Epithelial cell of esophagus (primary cell): ENCODE measurements around the gene TPBGL.
A peak's percentile ranks its signal among the peaks of the same experiment; 100 is the strongest.

Experiments
- DNase-seq: peaks from one replicate; pipeline ENCODE4 v3.0.0; 2010; ENCODE audit warnings: low read depth
- H3K4me3 ChIP-seq: 2 replicates; pipeline ENCODE4 v1.5.1; 2011; ENCODE audit warnings: mild to moderate bottlenecking, low read length, control low read depth
- TF ChIP-seq, protein P1 (sequence below): IDR thresholded peaks from 2 replicates; pipeline ENCODE4 v1.5.1; 2011; ENCODE audit warnings: low read depth, mild to moderate bottlenecking, low read length, control low read depth, inconsistent platforms; ENCODE audit not compliant: insufficient read depth; ENCODE audit errors: missing control alignments

Gene TPBGL

GRCh38 chr11:75202195-75202594 is 38.4 kb upstream of the TPBGL start:
- no peak overlapping the region for H3K4me3 ChIP-seq
- DNase-seq = no peak
- TF ChIP-seq, protein P1, sequence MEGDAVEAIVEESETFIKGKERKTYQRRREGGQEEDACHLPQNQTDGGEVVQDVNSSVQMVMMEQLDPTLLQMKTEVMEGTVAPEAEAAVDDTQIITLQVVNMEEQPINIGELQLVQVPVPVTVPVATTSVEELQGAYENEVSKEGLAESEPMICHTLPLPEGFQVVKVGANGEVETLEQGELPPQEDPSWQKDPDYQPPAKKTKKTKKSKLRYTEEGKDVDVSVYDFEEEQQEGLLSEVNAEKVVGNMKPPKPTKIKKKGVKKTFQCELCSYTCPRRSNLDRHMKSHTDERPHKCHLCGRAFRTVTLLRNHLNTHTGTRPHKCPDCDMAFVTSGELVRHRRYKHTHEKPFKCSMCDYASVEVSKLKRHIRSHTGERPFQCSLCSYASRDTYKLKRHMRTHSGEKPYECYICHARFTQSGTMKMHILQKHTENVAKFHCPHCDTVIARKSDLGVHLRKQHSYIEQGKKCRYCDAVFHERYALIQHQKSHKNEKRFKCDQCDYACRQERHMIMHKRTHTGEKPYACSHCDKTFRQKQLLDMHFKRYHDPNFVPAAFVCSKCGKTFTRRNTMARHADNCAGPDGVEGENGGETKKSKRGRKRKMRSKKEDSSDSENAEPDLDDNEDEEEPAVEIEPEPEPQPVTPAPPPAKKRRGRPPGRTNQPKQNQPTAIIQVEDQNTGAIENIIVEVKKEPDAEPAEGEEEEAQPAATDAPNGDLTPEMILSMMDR = no peak

DNA sequence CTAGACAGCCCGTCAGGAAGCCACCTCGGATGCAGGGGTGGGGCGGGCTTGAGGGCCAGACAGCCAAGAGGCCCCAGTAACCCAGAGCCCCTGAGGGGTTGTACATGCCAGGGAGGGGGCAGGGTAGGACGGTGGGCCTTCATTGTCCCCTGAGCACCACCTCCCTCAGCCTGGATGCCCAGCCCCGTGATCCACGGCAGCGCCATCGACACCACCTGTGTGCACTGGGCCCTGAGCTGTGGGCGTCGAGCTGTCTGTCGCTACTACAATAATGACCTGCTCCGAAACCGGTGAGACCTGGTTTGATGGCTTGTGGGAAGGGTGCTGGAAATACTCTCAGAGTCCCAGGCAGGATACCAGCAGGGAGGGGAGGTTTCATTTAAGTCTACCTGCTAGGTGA is 37.4 kb upstream of the TPBGL start:
- H3K4me3 ChIP-seq = no peak overlapping the region
- no peak for DNase-seq
- TF ChIP-seq, protein P1 = no peak

DNA sequence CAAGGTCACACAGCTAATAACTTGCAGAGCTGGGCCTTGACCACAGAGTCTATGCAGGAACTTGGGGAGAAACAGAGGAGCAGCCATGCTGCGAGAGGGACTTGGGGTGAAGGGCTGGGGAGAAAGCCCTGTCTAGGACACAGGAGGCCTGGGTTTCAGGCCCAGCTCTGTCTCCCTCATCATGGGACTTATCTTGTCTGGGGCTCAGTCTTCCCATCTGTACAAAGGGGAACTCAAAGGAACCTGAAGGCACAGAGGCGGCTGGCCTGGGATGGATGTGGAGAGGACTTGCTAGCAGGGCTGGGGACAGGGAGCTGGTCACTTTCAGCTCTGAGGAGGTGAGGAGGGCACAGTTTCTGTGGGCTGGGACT is 36.9 kb upstream of the TPBGL start:
- no peak for DNase-seq
- TF ChIP-seq, protein P1 = no peak
- no peak overlapping the region for H3K4me3 ChIP-seq

DNA sequence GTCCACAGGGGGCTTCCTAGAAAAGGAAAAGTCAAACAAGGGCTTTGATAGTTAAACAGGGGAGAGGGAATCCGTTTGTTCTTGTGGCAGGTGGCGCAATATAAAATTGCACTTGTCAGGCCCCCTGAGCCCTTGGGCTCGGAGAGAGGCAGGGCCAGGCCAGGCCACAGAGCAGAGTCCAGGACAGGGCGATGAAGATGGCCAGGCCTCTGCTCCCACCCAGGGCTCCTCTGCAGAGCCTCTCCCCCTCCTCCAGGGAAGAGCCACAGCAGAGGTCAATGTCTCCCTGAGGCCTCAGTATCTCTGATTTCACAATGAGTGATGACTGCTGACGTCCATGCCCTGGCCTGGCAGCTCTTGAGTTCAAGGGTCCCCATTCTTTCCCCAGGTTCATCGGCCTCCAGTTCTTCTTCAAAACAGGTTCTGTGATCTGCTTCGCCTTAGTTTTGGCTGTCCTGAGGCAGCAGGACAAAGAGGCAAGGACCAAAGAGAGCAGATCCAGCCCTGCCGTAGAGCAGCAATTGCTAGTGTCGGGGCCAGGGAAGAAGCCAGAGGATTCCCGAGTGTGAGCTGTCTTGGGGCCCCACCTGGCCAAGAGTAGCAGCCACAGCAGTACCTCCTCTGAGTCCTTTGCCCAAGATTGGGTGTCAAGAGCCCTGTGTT is 36.4 kb upstream of the TPBGL start:
- H3K4me3 ChIP-seq = no peak overlapping the region
- DNase-seq = no peak
- TF ChIP-seq, protein P1 = no peak

GRCh38 chr11:75204685-75205563 is 35.6 kb upstream of the TPBGL start:
- no peak overlapping the region for H3K4me3 ChIP-seq
- peak; percentile 83 for DNase-seq
- TF ChIP-seq, protein P1 = peak; percentile 88

DNA sequence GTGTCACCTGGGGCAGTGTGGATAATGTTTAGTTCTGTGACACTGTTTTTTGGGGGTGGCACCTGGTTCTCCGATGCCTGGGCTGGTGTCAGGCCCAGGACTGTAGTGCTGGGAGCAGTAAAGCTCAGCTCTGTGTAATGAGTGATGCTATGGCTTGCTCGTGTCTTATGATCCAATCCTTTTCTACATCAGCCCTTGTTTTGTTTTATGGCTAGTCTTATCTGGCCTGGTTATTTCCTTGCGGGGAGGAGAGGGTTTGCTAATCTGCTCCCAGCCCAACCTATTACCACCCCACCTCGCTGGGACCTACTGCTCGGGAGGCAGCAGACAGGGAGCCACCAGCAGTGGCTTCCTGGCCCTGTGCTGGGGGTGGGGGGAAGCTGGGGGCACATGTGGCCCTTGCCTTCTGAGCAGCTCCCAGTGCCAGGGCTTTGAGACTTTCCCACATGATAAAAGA is 35.0 kb upstream of the TPBGL start:
- DNase-seq = no peak
- TF ChIP-seq, protein P1 = no peak
- no peak overlapping the region for H3K4me3 ChIP-seq
